ENCODE results near the gene MS4A6A.

MS4A6A gene

GRCh38 chr11:60182541-60183330, at the start of gene MS4A6A:
Gene MS4A6A (minus strand): TSS chr11:60183083. CDS start chr11:60181727, 1,356 bp downstream.
- DNase-seq (ENCODE audit: low read depth) = no peak
- no peak within 1 kb of the TSS for H3K4me3 ChIP-seq (ENCODE audit: low read depth, low read length)
- no peak for TF ChIP-seq CTCF (IDR thresholded peaks at IDR 0.05; ENCODE audit: low read depth, low read length, missing control alignments)

GRCh38 chr11:60230681-60231080, 47.8 kb upstream of the MS4A6A start:
- no peak for DNase-seq (ENCODE audit: low read depth)
- no peak for TF ChIP-seq CTCF (IDR thresholded peaks at IDR 0.05; ENCODE audit: low read depth, low read length, missing control alignments)
- H3K4me3 ChIP-seq (ENCODE audit: low read depth, low read length) = no peak overlapping the region

- TF ChIP-seq CTCF (IDR thresholded peaks at IDR 0.05; ENCODE audit: low read depth, low read length, missing control alignments) = no peak
- H3K4me3 ChIP-seq (ENCODE audit: low read depth, low read length) = no peak overlapping the region
- DNase-seq (ENCODE audit: low read depth) = no peak
Observed at GRCh38 chr11:60222141-60222540, 39.3 kb upstream of the MS4A6A start.

- no peak for TF ChIP-seq CTCF (IDR thresholded peaks at IDR 0.05; ENCODE audit: low read depth, low read length, missing control alignments)
- DNase-seq (ENCODE audit: low read depth) = no peak
- no peak overlapping the region for H3K4me3 ChIP-seq (ENCODE audit: low read depth, low read length)
Observed at GRCh38 chr11:60221692-60222091, 38.8 kb upstream of the MS4A6A start.

GRCh38 chr11:60221181-60221580, 38.3 kb upstream of the MS4A6A start:
- H3K4me3 ChIP-seq (ENCODE audit: low read depth, low read length) = no peak overlapping the region
- TF ChIP-seq CTCF (IDR thresholded peaks at IDR 0.05; ENCODE audit: low read depth, low read length, missing control alignments) = no peak
- no peak for DNase-seq (ENCODE audit: low read depth)

GRCh38 chr11:60214386-60214785, 31.5 kb upstream of the MS4A6A start:
- DNase-seq (ENCODE audit: low read depth) = no peak
- TF ChIP-seq CTCF (IDR thresholded peaks at IDR 0.05; ENCODE audit: low read depth, low read length, missing control alignments) = no peak
- no peak overlapping the region for H3K4me3 ChIP-seq (ENCODE audit: low read depth, low read length)

GRCh38 chr11:60211206-60211605, 28.3 kb upstream of the MS4A6A start:
- no peak for DNase-seq (ENCODE audit: low read depth)
- no peak overlapping the region for H3K4me3 ChIP-seq (ENCODE audit: low read depth, low read length)
- no peak for TF ChIP-seq CTCF (IDR thresholded peaks at IDR 0.05; ENCODE audit: low read depth, low read length, missing control alignments)
